ENCODE measurements around the gene KCNS1.

KCNS1 gene

DNA sequence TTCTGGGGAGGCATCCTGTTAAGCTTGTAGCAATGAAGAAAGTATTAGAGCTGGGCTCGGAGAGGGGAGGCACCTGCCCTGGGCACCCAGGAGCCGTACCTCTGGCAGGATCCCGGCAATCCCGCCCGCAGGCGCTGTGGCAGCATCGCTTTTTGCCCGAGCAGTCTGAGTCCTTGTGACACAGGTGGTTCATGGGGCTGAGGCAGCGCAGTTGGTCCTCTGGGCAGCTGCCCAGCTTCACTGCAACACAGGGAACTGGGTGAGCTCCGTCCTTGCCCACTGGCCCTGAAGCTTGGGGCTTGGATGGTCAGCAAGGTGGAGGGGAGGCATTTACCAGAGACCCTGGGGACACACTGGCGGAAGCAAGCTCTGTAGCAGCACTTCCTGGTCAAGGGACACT, 9.4 kb upstream of the KCNS1 start:
- in situ Hi-C loops (cut with MboI; ENCODE audit: low sequenced_read_pairs) = no loop called here

DNA sequence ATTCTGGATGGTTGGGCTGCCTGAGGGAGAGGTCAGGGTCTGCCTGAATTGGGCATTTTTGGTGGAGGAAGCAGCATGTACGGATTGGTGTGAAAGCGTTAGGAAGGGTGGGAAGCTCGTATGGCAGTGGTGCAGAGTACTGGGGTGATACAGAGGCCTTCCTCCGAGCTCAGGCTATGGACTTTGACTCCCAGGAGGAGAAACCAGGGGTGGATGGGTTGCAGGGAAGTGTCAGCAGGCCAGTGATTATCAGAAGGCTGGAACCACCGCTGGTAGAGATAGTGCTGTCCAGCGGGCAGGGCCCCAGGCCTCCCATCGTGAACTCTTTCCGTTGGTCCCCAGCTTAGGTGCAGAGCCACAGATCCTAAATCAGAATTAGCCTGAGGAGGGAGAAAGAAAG, 8.7 kb upstream of the KCNS1 start:
- in situ Hi-C loops (cut with MboI; ENCODE audit: low sequenced_read_pairs) = no loop called here

DNA sequence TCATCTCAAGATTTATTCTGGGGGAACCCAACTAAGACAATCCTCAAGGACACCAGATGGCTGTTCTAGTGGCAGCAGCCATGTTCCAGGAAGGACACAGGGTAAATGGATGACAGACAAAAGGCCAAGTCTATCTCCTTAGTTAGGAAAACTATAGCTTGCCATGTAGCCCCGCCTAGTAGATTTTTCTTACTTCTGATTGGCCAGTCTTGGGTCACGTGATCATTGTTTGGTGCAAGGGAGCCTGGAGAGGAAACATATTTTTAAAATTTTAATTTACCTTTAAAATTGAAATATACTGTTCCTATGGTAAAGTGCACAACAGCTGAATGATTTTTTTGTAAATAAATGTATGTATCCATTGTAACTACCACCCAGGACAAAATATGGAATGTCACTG, 4.4 kb upstream of the KCNS1 start:
- in situ Hi-C loops (cut with MboI; ENCODE audit: low sequenced_read_pairs) = no loop called here

DNA sequence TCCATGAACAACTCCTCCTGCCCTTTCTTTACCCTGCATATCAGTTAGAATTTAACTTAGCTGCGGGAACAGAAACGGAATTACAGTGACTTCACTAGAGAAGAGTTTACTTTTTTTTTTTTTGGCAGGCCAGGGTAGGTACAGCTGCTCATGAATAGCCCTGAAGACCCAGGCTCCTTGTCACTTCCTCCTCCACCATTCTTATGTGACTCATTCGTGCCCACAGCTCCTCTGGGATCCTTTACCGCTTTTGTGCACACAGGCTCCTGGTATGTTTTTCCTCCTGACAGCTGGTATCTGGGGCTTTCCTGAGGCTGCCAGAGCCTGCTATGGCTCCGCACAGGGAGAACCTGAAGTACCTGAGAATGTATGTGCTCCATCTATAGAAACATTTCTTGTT, 3.9 kb upstream of the KCNS1 start:
- in situ Hi-C loops (cut with MboI; ENCODE audit: low sequenced_read_pairs) = no loop called here

DNA sequence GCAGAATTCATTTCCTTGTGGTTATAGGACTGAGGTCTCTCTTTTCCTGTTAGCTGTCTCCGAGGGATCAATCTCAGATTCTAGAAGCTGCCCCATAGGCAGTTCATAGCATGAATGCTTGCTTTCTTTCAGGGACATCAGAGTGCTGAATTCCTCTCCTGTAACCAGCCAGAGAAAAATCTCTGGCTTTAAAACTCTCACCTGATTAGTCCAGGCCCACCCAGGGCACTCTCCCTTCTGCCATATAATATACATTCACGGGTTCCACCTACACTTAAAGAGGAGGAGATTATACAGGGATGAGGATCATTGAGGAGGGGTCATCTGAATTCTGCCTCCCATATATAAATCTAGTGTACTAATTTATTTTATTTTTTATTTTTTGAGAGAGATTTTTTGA, 2.1 kb upstream of the KCNS1 start:
- in situ Hi-C loops (cut with MboI; ENCODE audit: low sequenced_read_pairs) = no loop called here

DNA sequence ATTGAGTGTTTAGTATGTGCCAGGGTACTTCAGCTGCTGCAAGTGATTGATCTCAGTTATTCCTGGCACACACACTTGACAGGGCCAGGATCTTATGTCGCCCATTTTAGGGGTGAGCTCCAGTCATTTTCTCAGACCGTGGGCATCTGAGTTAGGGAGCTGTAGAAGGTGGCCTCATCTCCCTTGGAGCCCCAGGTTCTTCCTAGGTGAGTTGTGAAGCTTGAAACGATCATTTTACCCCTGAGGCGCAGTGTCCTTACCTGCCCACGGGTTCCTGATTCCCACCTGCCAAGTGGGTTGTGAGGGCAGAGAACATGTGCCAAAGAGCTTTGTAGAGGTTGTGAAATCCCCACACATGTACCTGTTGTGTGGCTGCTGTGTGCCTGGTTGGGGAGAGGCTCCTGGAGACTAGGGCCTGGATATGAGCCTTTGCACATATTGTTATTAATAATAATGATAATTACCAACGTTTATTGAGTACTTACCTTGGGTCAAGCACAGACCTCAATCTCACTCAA, 465 bp upstream of the KCNS1 start:
- in situ Hi-C loops (cut with MboI; ENCODE audit: low sequenced_read_pairs) = no loop called here

DNA sequence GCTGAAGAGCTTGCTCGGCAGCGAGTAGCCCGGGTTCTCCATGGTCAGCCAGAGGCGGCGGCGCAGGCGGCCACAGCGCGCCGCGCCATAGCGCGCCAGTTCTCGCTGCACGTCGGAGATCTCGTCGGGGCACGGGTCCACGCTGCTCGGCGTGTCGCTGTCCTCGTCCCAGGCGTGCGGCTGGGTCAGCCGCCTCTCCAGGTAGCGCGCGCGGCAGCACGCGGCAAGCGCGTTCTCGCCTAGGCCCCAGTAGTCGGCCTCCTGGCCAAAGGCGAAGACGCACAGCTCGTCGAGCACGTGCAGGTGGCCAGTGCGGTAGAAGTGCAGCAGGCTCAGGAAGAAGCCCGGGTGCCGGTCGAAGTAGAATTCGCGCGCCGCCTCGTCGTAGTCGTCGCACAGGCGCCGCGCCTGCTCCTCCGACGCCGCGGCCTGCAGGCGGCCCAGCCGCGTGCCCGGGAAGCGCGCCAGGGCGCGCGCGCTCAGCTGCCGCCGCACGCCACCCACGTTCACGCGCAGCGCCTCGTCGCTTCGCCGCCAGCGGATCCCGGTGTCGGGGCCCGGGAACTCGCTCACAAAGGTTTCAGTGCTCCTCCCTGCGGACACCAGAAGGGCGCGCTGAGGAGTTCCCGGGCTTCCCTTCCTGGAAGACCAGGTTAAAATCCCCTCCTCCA, 2.7 kb downstream of the KCNS1 start:
- in situ Hi-C loops (cut with MboI; ENCODE audit: low sequenced_read_pairs) = no loop called here

DNA sequence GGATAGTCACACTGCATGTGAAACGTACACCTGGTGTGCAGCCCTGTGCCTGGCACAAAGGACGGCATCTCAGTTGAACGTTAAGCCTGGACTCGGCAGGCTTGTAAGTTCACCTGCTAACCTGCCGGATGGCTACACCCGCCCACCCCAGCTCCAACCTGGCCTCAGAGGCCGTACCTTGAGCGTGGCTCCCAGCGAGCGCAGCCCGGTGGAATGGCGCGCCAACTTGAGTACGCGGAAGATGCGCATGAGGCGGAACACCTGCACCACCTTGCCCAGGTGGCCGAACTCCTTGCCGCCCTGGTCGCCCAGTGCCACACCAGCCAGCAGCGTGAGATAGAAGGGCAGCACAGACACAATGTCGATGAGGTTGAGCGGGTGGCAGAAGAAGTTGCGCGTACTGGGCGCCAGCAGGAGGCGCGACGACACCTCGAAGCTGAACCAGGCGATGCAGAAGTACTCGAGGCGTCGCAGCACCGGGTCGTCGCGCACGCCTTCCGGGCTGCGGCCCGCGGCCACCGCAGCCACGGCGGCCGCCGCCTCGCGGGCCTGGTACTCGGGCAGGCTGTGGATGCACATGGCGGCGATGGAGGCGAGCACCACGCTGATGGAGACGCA, 3.3 kb downstream of the KCNS1 start:
- in situ Hi-C loops (cut with MboI; ENCODE audit: low sequenced_read_pairs) = no loop called here

DNA sequence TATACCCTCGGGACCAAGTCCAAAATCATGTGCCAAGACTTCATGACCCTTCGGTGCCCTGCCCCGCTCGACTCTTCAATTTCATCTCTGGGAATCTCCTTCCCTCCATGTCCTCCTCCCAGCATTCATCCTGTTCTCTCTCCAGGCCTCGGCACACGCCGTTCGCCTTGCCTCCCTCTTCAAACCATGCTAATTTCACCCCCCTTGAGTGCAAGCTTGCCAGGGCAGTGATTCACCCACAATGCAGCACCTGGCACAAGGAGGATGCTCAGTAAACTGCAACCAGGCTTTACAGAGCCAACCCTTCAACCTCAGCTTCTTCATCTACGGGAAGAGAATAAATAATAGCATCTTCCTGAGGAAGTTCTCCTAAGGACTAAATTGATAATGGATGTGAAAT, 4.1 kb downstream of the KCNS1 start:
- in situ Hi-C loops (cut with MboI; ENCODE audit: low sequenced_read_pairs) = no loop called here

DNA sequence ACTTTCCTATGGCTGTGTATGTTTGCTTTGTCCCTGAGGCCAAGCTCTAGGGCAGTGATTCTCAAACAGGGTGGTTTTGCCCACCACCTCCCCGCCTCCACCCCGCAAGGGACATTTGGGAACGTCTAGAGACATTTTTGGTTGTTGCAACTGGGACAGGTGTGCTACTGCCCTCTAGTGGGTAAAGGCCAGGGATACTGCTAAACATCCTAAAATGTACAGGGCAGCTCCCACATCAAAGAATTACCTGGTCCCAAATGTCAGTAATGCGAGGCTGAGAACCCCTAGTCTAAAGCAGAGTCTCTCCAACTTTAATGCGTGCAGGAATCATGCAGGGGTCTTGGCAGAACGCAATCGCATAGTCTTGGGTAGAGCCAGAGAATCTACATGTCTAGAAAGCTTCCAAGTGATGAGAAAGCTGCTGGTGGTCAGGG, 5.1 kb downstream of the KCNS1 start:
- in situ Hi-C loops (cut with MboI; ENCODE audit: low sequenced_read_pairs) = no loop called here

DNA sequence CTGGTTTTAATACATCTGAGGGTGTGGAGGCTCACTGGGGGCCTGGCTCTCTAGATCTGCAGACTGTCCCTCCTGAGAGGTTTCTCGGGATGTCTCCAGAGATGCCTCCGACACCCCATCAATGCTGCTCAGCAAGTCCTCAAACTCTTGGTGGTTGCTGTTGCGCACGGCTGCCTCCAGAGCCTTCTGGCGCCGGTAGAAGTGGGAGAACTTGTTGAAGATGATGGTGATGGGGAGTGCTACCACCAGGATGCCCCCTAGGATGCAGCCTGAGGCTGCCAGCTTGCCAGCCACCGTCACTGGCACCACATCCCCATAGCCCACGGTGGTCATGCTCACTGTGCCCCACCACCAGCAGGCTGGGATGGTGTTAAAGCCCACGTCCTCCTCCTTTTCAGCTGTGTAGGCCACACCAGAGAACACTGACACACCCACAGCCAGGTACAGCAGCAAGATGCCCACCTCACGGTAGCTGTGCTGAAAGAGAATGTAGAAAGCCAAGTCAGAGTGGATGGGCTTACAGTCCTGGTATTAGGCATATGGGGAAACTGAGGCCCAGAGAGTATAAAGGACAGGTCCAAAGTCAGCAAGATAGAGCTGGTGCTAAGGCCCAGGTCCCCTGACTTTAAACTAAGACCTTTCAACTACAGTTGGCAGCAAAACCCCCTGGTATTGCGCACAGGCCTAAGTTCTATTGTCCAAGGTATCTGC, 5.9 kb downstream of the KCNS1 start:
- in situ Hi-C loops (cut with MboI; ENCODE audit: low sequenced_read_pairs) = no loop called here

DNA sequence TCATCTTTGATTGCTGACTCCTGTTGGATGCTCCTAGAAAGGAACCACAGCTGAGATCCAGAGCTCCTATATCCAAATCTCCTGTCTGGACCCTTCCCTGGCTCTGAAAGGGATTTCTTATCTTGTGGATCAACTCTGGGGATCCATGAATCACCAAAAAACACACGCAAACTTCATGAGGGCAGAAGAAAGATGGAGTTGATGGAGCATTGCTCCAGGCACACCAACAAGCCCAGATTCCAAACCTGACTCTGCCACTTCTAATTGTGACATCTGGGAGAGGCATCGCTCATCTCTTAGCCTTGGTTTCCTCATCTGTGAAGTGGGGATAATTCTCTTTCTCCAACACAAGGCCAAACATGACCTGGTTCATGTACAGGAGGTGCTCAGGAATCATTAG, 6.7 kb downstream of the KCNS1 start:
- in situ Hi-C loops (cut with MboI; ENCODE audit: low sequenced_read_pairs) = no loop called here

DNA sequence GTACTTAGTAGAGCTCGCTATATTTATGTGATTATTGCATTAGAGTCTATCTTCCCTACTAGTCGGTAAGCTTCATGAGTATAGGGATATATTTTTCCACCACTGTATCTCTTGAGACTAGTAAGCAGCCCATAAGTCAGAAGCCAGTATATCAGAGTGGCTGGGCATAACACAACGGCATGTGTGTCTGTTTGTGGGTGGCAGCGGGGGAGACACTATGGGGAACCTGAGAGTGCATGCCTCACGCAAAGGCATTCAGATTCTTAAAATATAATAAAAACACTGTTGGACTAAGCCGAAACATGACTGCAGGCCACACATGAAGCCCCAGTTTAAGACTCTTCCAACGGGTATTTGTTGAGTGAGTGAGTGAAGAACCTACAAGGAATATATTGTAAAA, 8.0 kb downstream of the KCNS1 start:
- in situ Hi-C loops (cut with MboI; ENCODE audit: low sequenced_read_pairs) = no loop called here

DNA sequence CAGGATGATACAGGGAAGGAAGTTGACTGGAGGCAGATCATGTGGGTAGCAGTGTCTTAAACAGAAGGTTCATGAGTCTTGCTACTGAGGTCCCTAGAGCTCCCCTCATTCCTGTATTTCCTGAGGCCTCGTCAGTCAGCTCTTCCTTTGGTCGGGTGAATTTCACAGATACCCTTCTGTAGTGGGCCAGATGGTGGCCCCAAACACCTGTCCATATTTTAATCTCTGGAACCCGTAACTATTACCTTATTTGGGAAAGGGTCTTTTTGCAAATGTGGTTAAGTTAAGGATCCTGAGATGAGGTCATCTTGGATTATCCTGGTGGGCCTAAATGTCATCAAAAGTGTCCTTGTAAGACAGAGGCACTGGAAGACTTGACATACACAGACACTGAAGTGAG, 9.6 kb downstream of the KCNS1 start:
- in situ Hi-C loops (cut with MboI; ENCODE audit: low sequenced_read_pairs) = no loop called here

DNA sequence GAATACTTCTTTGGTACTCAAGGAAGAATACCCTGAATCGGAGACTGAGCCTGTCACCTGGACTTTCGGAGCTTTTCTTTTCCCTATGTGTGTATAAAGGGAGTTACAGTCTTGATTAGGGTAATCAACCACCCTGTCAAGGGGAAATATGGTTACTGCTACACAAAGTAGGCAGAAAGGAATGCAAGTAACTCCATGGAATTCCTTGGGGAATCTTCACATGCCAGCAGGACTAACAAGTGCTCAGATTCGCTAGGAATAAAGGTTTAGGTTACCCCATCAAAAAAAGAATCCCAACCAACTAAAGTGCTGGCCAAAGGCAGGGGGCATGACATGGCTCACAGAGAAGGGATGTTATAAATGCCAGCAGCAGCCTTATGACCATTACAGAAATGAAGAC, 10.4 kb downstream of the KCNS1 start:
- in situ Hi-C loops (cut with MboI; ENCODE audit: low sequenced_read_pairs) = no loop called here

DNA sequence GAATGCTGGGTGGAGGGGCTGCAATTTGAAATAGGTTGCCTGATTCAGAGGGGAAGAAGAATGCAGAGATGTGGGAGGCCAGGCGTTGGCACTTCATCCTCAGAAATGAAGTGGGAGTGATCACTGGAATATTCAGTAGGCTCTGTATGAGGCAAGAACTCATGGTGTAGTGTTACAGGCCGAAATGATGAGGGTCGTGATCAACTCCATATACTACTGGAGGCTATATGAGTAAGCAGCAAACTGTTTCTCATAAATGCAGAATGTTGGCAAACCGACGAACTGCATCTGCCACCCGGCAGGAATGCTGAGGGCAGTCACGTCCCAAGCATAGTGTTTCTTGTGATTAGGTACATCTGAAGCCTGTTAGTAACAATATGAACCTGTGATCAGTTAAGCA, 12.7 kb downstream of the KCNS1 start:
- in situ Hi-C loops (cut with MboI; ENCODE audit: low sequenced_read_pairs) = no loop called here

DNA sequence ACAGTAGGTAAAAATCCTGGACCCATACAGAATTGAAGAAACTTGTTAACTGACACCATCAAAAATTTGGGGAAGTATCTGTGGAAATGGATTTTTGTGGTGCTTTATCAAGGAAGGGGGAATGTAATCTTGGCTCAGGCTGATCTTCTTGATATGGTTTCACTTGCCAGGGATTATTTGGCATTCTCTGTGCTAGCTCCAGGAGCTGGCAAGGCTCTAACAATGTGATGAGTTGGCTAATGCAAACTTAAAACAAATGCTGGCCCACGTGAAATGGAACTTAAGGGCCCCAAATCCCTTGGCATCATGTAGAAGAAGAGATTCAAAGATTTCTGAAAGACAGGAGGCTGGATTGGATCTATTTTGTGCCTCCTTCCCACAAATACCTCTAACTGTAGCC, 13.1 kb downstream of the KCNS1 start:
- in situ Hi-C loops (cut with MboI; ENCODE audit: low sequenced_read_pairs) = no loop called here

DNA sequence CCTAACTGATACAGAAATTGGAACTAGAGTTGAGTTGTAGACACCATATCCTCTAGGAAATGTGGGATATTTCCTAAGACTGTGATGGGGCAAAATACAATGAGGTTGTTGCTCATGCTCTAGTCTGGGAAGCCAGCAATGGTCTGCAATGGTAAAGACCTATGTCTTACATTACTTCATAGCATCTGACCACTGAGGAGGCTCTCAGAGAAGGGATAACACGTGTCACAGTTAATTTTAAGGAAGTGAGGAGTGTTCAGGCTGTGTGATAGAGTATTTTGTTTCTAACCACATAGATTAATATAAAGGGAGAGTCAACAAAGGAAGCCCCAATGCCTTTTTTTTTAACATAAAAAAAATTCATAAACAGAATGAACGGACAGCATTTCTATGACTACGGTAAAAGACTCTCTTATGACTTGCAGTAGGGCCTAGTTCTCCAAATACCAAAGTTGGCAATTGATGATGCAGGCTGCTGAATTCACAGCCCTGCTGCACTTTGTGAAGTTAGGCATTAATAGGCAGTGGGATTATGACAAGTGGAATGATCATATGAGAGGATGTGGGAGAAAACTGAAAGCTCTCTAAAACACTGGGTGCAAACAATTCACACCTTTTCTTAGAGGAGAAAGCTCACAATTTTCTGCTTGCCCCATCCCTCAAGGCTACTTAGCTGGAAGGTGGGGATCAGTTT, 13.7 kb downstream of the KCNS1 start:
- in situ Hi-C loops (cut with MboI; ENCODE audit: low sequenced_read_pairs) = no loop called here

DNA sequence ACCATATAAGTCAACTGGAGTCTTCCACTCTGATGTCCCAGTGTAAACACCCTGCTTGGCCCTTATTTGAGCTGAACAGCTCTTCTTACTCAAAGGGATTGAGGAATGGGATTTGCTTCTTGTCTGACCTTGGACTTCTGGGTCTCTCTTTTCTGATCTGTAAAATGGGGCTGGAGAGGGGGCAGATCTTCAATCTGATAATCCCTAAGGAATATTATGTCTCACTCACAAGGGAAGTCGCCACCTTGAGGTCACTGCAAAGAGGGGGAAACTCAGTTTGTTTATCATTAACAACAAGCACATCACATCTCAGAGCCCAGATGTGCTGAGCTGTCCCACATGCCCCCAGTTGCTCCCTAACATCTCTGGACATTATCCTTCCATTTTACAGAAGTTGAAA, 15.1 kb downstream of the KCNS1 start:
- in situ Hi-C loops (cut with MboI; ENCODE audit: low sequenced_read_pairs) = no loop called here

DNA sequence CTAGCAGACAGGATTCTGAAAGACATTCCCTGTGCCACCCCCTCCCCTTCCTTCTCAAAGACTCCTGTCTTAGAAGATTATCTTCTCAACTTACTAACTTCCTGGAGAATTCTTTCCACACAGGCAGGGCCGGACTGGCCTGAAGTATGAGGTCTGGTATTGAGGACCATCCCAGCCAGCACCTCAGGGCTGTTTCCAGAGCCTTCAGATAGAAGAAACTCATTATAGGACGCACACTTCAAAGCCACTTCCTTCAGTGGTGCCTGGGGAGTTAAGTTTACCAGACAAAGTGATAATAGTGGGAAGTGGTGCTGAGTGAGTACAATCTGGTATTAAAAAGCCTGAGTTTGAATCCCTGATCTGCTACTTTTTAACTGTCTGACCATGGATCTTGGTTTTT, 15.6 kb downstream of the KCNS1 start:
- in situ Hi-C loops (cut with MboI; ENCODE audit: low sequenced_read_pairs) = no loop called here

DNA sequence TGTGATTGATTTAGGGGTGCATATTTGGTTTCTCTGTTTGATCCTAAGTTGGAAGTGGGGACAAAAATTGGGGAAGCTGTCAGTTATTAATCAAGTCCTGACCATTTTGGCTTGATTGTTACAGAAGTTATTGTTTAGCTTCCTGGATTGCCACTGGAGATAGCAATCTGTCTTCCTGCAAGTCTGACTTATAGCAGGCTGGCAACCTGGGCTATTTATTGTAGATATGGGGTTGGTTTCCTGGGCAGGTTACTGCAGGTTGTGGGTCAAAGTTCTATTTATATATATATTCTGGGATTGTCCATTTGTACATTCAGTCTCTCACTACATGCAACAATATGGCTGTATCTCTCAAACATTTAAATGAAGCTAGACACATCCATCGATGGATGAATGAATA, 17.8 kb downstream of the KCNS1 start:
- in situ Hi-C loops (cut with MboI; ENCODE audit: low sequenced_read_pairs) = no loop called here

DNA sequence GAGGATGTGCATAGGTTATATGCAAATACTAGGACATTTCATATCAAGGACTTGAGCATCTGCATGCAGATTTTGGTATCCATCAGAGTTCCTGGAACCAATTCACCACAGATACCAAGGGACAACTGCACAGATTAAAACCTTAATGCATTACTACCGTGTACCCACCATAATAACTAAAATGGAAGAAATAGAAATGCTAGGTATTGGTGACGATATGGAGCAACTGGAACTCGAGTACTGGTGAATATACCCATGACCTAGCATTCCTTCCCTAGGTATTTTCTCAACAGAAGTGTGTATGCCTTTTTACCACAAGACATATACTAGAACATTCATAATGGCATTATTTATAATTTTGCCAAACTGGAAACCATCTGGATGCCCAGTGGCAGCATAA, 18.5 kb downstream of the KCNS1 start:
- in situ Hi-C loops (cut with MboI; ENCODE audit: low sequenced_read_pairs) = no loop called here
